Left renal pelvis (tissue), 4 donors: ENCODE measurements around the gene PBOV1. TPM values are rescaled to one million over a fixed set of nuclear protein-coding genes. Genes with fewer than 3 reads are reported as not detected.

Source experiments
- DNase-seq, 4 donors: peaks; one replicate each; pipeline ENCODE4 v3.0.0-alpha.2; 2013; ENCODE audit warnings: low read depth in 4 of 4, low spot score in 3 of 4
- polyA plus RNA-seq, 4 donors: library from polyadenylated mRNA; unstranded; fragments of 120-200 nt; gene quantifications; one replicate each; pipeline ENCODE4 v1.2.1, GENCODE V29; 2013; ENCODE audit not compliant: insufficient read length in 4 of 4

Gene PBOV1
- polyA plus RNA-seq, 4 donors: 0.06 to 0.08 (median 0.07) TPM; not detected in 1

DNA sequence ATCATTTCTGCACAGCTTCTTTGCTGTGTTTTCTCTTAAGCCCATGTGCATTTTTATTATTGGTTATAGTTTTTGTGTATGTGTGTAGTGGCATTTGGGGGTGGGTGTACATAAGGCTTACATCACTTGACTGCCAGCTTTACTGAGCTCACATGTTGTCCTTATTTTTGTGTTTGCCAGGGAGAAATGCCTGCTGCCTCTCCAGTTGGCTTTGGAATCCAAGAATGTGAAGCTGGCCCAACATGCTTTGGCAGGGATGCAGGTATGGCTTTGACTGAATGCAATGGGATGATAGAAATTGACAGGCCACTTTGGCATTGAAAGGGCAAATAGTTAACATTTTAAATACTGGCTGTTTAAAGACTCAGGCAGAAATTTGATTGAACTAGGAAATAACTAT lies 11.4 kb downstream of the PBOV1 start:
- DNase-seq: no peak

DNA sequence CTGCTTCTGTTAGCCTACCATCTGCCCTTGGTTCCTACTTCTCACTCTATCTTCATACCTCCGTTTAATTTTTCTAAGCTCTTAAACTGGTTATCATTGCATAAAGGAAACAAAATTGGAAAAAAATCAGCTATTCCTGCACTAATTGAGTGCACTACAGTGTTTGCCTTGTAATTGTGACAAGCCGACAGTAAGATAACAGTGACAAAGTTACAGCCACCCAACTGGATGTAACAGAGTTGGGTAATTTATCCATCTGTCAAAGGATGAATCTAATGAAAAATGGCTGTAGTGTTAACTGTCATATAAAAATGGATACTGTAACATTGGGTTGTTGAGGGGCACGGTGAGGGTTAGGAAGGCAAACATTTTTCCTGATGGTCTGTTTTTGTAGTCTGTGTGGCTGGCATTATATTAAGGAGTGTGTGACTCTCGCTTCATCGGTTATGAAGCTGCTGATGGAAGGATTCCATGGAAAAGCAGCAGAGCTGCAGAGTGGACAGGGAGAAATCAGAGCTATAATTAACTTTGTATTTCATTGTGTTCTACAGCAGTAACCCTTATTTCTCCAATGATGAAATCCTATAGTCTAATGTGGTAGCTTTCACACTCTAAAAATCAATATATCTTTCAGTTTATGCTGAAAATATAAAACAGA lies 12.7 kb downstream of the PBOV1 start:
- no peak for DNase-seq

DNA sequence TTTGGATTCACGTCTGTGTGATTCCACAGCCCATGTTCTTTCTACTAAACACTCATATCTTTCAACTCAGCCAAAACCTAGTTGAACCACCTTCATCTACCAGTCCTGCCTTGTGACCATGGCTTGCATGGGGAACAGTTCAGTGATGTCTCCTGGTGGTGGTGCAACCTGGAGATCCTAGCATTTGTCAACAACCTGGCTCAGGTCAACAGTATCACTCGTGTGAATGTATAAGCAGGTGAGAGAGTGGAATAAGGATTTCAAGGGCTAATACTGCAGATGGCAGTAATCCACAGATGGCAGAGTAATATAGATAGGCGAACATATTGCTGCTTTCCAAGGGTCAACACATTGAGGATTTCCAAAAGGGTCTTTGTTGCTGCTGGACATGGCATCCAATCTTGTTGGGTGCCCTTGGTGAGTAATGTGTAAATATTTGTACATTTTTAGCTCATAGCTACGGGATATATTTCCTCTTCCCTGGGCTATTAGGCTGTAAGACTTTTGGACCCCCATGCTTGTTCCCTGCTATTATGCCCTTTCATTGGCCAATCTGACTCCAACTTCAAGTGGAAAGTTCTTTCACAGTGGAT lies 13.4 kb downstream of the PBOV1 start:
- DNase-seq: no peak

GRCh38 chr6:138204303-138204702 lies 14.0 kb downstream of the PBOV1 start:
- no peak for DNase-seq

GRCh38 chr6:138203315-138203714 lies 15.0 kb downstream of the PBOV1 start:
- no peak for DNase-seq

- no peak for DNase-seq
Measured at GRCh38 chr6:138201836-138202235, 16.5 kb downstream of the PBOV1 start.

GRCh38 chr6:138198430-138199091 lies 19.7 kb downstream of the PBOV1 start:
- DNase-seq: no peak

GRCh38 chr6:138197570-138197969 lies 20.7 kb downstream of the PBOV1 start:
- DNase-seq: no peak

GRCh38 chr6:138196122-138196738 lies 22.1 kb downstream of the PBOV1 start:
- no peak for DNase-seq

DNA sequence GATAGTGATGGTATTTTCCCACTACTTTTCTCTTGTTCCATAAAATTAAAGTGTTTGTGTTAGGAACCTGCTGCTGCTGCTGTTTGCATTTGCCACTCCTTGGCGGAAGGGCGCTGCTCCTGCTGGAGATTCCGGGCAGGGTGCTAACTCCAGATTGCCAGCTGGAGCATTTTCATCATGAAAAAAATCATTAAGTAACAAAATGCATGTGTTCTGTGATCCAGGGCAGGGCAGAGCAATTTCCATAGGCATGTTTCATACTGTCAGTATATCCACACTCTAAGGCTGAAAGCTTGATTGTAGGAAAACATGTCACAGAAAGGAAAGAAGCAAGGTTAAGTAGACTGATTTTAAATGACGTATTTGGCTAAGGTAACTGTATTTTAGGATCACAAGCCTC lies 24.0 kb downstream of the PBOV1 start:
- no peak for DNase-seq

DNA sequence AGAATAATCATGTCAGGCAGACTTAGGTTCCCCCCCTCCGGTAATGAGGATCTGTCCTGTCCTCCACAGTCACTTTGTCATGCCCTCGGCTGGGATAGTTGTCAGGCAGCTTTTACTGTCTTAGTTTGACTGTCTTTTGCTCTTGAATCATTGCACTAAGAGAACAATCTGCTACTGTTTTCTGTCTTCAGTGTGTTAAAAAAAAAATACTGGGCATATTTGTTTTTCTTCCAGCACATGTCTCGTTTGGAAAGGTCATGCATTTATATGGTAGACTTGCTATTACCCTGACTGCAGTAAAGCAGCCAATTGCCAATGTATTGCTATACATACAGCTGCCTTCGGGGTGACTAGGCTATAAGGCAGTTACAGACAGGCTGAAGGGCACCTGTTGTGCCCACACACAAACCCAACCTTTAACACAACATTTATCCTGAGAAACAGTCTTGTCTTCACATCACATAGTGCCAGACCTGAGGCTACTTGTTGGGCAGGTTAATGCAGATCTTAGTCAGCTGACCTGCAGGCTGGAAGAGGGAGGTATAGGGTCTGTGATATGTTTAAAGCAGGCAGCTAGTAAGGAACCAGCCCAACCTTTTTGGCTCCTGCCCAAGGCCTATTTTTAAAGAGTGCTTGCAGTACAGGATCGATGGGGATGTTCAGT lies 29.9 kb downstream of the PBOV1 start:
- DNase-seq: no peak

DNA sequence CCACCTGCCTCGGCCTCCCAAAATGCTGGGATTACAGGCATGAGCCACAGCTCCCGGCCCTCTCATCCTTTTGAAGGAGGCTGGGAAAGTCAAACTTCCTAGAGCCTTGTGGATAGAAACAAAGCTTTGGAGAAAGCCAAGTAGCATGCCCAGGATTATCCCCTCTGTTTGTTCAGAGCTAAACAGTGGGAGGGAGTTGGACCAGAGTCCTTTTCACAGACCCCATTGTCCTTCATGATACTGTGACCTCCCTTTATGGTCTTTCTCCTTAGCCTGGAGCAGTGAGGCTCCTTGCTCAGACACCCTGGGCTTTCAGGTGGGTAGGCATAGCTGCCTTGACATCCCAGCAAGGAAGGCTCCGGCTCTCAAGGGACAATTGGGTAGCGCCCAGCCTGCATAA lies 31.1 kb downstream of the PBOV1 start:
- no peak for DNase-seq

DNA sequence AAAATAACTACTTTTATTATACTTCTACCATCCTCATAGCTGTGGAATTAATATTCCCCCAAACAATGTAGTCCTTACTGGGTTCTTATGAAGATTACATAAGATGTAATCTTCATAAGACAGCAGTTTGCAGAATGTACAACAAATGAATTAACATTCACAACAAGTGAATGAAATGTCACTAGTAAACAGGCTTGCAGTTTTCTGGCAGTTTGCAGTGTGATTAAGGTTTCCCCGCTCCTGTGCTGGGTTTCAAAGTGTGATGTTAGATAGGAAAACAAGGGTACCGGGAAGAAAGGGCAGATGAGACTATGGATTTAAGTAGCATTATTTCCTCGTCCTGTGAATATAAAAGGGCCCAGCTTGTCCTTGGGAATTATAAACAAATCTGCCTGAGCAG lies 34.1 kb downstream of the PBOV1 start:
- no peak for DNase-seq

GRCh38 chr6:138183790-138184134 lies 34.5 kb downstream of the PBOV1 start:
- DNase-seq: no peak

GRCh38 chr6:138182939-138183789 lies 35.1 kb downstream of the PBOV1 start:
- DNase-seq: no peak

- DNase-seq: no peak
Measured at GRCh38 chr6:138176652-138177232, 41.5 kb downstream of the PBOV1 start.

- no peak for DNase-seq
Measured at GRCh38 chr6:138175596-138175995, 42.7 kb downstream of the PBOV1 start.
